Breast epithelium (tissue), 4 donors: ENCODE data around the gene ISCA2. TPM values are rescaled to one million over a fixed set of nuclear protein-coding genes. Genes with fewer than 3 reads are reported as not detected.

Experiments
- DNase-seq, 2 donors: peaks; one replicate each; pipeline ENCODE4 v3.0.0-alpha.2; 2019; ENCODE audit warnings: low spot score in 2 of 2
- H3K27ac ChIP-seq, 2 donors: fragments of 200-600 bp; sonication (generic) in 1 of 2; one replicate each; pipeline ENCODE4 v1.5.1; 2016 to 2019; ENCODE audit warnings: mild to moderate bottlenecking in 1 of 2
- H3K27me3 ChIP-seq, 2 donors: fragments of 200-600 bp; sonication (generic) in 1 of 2; one replicate each; pipeline versions ENCODE4 v1.5.1 to v1.6.0; 2017 to 2019; ENCODE audit warnings: control low read depth in 1 of 2, mild to moderate bottlenecking in 1 of 2
- H3K36me3 ChIP-seq: fragments of 200-600 bp; one replicate; pipeline ENCODE4 v1.5.1; 2019
- H3K4me1 ChIP-seq, 2 donors: fragments of 200-600 bp; sonication (generic); one replicate each; pipeline ENCODE4 v1.5.1; 2016 to 2019; ENCODE audit warnings: control low read depth in 1 of 2
- H3K4me3 ChIP-seq, 3 donors: fragments of 200-600 bp; sonication (generic); 1 replicate in 2 of 3; 2 replicates in 1 of 3; pipeline ENCODE4 v1.5.1; 2016 to 2019; ENCODE audit warnings: mild to moderate bottlenecking in 3 of 3, moderate library complexity in 2 of 3
- H3K9me3 ChIP-seq, 2 donors: fragments of 200-600 bp; sonication (generic) in 1 of 2; one replicate each; pipeline ENCODE4 v1.5.1; 2016 to 2019; ENCODE audit warnings: control low read depth in 1 of 2
- POLR2A ChIP-seq: fragments of 450-650 bp; IDR thresholded peaks from one replicate; pipeline ENCODE4 v1.6.1; 2016; ENCODE audit warnings: antibody characterized with exemption, mild to moderate bottlenecking, moderate library complexity
- POLR2AphosphoS5 ChIP-seq, 3 donors: sonication (generic); formaldehyde crosslinking; IDR thresholded peaks; one replicate each; pipeline ENCODE4 v1.6.1; 2017; ENCODE audit warnings: antibody characterized with exemption in 3 of 3
- intact Hi-C: fragments of 100-400 bp; cut with DNase I; formaldehyde crosslinking; loops from one replicate; pipeline ENCODE4 v1.15.1; 2023; ENCODE audit warnings: low total_unique reads
- total RNA-seq, 3 donors: library from RNA; depleted of rRNA; stranded (reverse); fragments of >200 nt; gene quantifications; one replicate each; pipeline ENCODE4 v1.1.0, GENCODE V29; 2016
- TF ChIP-seq, protein P1 (sequence below), 3 donors: fragments of 450-650 bp; IDR thresholded peaks; one replicate each; pipeline ENCODE4 v1.5.1; 2016 to 2017; ENCODE audit warnings: antibody characterized with exemption in 3 of 3, mild to moderate bottlenecking in 3 of 3, moderate library complexity in 3 of 3

The ISCA2 gene
- total RNA-seq, 3 donors from 2014 or later: 17.3 to 31.8 (median 21.3) TPM

DNA sequence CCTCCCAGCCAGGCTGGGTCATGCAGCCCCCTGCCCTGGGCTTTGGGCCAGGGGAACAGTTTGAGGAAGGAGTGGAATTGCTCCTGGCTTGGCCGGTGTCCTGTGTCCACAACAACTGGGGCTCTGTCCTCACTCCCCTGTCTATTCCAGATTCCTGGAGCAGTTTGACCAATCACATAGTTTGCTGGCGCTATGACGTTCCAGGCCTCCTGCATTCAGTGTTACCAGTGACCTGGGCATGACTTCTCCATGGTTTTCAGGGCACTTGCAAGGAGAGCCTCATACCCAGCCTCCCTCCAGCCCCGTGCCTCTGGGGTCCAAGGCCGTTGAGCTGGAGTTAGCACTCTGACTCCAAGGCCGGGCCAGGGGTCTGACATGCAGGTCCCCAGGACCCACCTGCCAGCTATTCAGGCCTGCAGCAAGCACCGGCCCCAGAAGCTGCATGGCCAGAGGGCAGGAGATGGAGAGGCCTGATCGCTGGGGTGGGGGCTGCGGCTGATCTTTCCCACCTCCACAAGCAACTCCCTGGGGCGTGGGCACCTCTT lies 34.2 kb downstream of the ISCA2 start:
- Histone ChIP-seq H3K36me3 (no peaks in the 10 kb centered on the region), H3K4me1 (peaks cover 0 to 16% of the 10 kb centered on the region in 2 donors), H3K27me3 (no peaks in the 10 kb centered on the region), H3K9me3 (no peaks in the 10 kb centered on the region), H3K4me3 (no peak overlapping the region), H3K27ac (peak overlapping the region; percentile 74 to 87)
- DNase-seq: no peak
- TF ChIP-seq, protein P1, sequence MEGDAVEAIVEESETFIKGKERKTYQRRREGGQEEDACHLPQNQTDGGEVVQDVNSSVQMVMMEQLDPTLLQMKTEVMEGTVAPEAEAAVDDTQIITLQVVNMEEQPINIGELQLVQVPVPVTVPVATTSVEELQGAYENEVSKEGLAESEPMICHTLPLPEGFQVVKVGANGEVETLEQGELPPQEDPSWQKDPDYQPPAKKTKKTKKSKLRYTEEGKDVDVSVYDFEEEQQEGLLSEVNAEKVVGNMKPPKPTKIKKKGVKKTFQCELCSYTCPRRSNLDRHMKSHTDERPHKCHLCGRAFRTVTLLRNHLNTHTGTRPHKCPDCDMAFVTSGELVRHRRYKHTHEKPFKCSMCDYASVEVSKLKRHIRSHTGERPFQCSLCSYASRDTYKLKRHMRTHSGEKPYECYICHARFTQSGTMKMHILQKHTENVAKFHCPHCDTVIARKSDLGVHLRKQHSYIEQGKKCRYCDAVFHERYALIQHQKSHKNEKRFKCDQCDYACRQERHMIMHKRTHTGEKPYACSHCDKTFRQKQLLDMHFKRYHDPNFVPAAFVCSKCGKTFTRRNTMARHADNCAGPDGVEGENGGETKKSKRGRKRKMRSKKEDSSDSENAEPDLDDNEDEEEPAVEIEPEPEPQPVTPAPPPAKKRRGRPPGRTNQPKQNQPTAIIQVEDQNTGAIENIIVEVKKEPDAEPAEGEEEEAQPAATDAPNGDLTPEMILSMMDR (IDR thresholded peaks at IDR 0.05): no peak
- no peak for TF ChIP-seq POLR2AphosphoS5 (IDR thresholded peaks at IDR 0.05)
- intact Hi-C loops: no loop called here

DNA sequence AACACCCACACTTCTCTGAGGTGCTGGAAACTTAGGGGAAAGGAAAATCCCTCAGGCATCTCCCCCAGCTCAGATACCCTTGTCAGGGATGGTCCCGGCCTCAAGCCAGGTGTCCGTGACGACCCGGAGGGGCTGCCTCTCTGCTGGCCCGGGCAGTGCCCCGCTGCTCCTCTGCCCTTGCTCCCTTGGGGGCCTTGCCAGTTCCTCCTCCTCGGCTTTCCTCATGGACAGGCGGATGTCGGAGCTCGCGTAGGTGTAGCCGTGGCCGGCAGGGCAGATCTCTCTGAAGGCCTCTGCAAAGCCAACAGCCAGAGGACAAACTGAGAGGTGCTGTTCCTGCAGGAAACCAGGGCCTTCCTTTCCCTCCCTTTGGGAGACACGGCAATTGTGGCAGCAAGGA lies 34.8 kb downstream of the ISCA2 start:
- TF ChIP-seq, protein P1 (IDR thresholded peaks at IDR 0.05): no peak
- TF ChIP-seq POLR2A: no peak
- no peak for TF ChIP-seq POLR2AphosphoS5 (IDR thresholded peaks at IDR 0.05)
- intact Hi-C loops: no loop called here
- no peaks in the 10 kb centered on the region for H3K36me3 ChIP-seq
- no peaks in the 10 kb centered on the region for H3K9me3 ChIP-seq
- no peak overlapping the region for H3K4me3 ChIP-seq
- no peak for DNase-seq
- peak overlapping the region; percentile 74 to 87 for H3K27ac ChIP-seq
- peaks cover 0 to 16% of the 10 kb centered on the region in 2 donors for H3K4me1 ChIP-seq
- no peaks in the 10 kb centered on the region for H3K27me3 ChIP-seq

DNA sequence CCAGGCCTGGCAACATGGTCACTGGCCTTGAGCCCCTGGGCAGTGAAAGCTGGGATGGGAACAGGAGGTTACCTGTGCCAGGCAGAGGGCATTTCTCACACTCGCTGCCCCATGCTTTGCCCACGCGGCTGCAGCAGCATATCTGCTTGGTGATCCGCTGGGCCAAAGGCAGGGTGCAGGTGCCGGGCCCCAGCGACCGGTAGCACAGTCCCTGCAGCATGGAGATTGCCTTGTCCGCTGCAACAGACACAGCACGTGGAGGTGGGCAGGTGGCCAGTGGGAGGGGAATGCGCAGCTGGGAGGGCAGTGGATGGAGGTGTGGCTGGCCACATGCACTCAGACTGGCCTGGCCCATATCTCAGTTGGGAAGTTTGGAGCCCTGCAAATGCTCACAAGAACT lies 35.3 kb downstream of the ISCA2 start:
- Histone ChIP-seq H3K4me3 (no peak overlapping the region), H3K9me3 (no peaks in the 10 kb centered on the region), H3K36me3 (no peaks in the 10 kb centered on the region), H3K27me3 (no peaks in the 10 kb centered on the region), H3K27ac (peak overlapping the region; percentile 74 to 87), H3K4me1 (peaks cover 0 to 16% of the 10 kb centered on the region in 2 donors)
- no peak for DNase-seq
- intact Hi-C loops: no loop called here
- TF ChIP-seq POLR2A: no peak
- no peak for TF ChIP-seq POLR2AphosphoS5 (IDR thresholded peaks at IDR 0.05)

DNA sequence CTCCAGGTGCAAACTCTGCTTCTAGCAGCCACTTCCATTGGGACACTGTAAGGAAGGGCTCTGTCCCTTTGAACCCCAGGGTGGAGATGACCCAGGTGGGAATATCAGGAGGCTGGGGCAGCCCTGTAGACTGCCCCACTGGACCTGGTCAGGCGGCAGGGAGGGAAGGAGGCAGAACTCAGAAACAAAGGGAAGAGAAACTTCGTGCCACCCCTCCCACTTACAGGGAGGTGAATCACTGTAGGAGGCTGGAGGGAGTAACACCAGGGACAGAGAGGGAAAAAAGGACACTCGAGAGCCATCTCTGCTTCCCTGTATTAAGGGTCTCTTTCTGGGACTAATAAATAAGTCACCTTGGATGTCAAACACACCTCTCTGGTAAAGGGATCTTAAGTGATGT lies 37.4 kb downstream of the ISCA2 start:
- Histone ChIP-seq H3K9me3 (no peaks in the 10 kb centered on the region), H3K27me3 (no peaks in the 10 kb centered on the region), H3K36me3 (no peaks in the 10 kb centered on the region), H3K27ac (peak overlapping the region in 1 of 2 donors; percentile 25), H3K4me3 (no peak overlapping the region), H3K4me1 (peaks cover 0 to 5% of the 10 kb centered on the region in 2 donors)
- intact Hi-C loops: loop anchor here (5.0 kb wide), 1 partner anchor 1801 kb away; no protein-coding TSS in a partner anchor
- TF ChIP-seq POLR2A (no peak), POLR2AphosphoS5 (IDR thresholded peaks at IDR 0.05) (no peak)
- TF ChIP-seq, protein P1 (IDR thresholded peaks at IDR 0.05): no peak
- DNase-seq: no peak

DNA sequence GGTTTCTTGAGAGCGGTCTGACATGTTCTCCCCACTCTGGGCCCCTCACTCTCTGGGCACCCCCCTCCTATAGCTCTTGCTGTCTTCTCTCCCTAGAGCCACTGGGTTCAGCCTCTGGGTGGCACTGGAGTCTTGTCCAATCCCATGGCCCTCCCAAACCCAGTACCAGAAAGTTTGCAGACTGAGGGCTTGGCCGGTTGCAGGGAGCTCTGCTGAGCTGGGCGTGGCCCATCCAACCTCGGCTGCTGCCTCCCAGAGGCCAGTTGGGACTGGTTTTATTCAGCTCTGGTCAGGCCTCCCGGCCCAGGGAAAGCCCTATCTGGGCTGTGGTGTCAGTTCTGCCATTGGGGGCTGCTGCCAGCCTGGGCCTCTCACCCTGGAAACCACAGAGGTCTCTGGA lies 37.9 kb downstream of the ISCA2 start:
- peak overlapping the region in 1 of 2 donors; percentile 25 for H3K27ac ChIP-seq

More for the DNA sequence above, 37.9 kb downstream of the ISCA2 start:
- no peak overlapping the region for H3K4me3 ChIP-seq
- no peaks in the 10 kb centered on the region for H3K9me3 ChIP-seq
- DNase-seq: no peak
- H3K4me1 ChIP-seq: peaks cover 0 to under 1% of the 10 kb centered on the region in 2 donors
- intact Hi-C loops: loop anchor here (5.0 kb wide), 1 partner anchor 1801 kb away; no protein-coding TSS in a partner anchor
- no peaks in the 10 kb centered on the region for H3K36me3 ChIP-seq
- TF ChIP-seq POLR2A (no peak), POLR2AphosphoS5 (IDR thresholded peaks at IDR 0.05) (no peak)
- TF ChIP-seq, protein P1 (IDR thresholded peaks at IDR 0.05): no peak
- H3K27me3 ChIP-seq: no peaks in the 10 kb centered on the region
